Gastrocnemius medialis (tissue), 4 donors: Measurements from ENCODE around the gene CYP1A2. TPM values are rescaled to one million over a fixed set of nuclear protein-coding genes. Genes with fewer than 3 reads are reported as not detected.
A peak's percentile ranks its signal among the peaks of the same experiment; 100 is the strongest.
"Not testable (repeated sequence)": the region's sequence is repeated elsewhere in the genome, so short reads cannot be mapped to it uniquely, and the experiment has no call there.

Experiments used
- ATAC-seq, 2 donors: fragments of 150-250 bp; one replicate each; pipeline ENCODE4 v1.9.1; 2016
- DNase-seq, 2 donors: peaks; one replicate each; pipeline ENCODE4 v3.0.0-alpha.2; 2019
- H3K27ac ChIP-seq, 4 donors: fragments of 200-600 bp; sonication (generic); 1 replicate in 1 of 4; 2 replicates in 3 of 4; pipeline ENCODE4 v1.5.1; 2016 to 2018; ENCODE audit warnings: mild to moderate bottlenecking in 2 of 4, moderate library complexity in 1 of 4
- H3K27me3 ChIP-seq, 3 donors: fragments of 200-600 bp; sonication (generic) in 2 of 3; 1 replicate in 1 of 3; 2 replicates in 2 of 3; pipeline versions ENCODE4 v1.5.1 to v1.6.0; 2016 to 2019; ENCODE audit warnings: mild to moderate bottlenecking in 1 of 3, moderate library complexity in 1 of 3
- H3K36me3 ChIP-seq, 2 donors: fragments of 200-600 bp; sonication (generic) in 1 of 2; one replicate each; pipeline ENCODE4 v1.5.1; 2017 to 2018
- H3K4me1 ChIP-seq, 2 donors: fragments of 200-600 bp; sonication (generic) in 1 of 2; one replicate each; pipeline ENCODE4 v1.5.1; 2016 to 2017; ENCODE audit warnings: mild to moderate bottlenecking in 2 of 2
- H3K4me3 ChIP-seq, 4 donors: fragments of 200-600 bp; sonication (generic) in 3 of 4; 1 replicate in 1 of 4; 2 replicates in 3 of 4; pipeline ENCODE4 v1.5.1; 2016 to 2019; ENCODE audit warnings: mild to moderate bottlenecking in 2 of 4
- H3K9me3 ChIP-seq, 3 donors: fragments of 200-600 bp; sonication (generic) in 2 of 3; 1 replicate in 1 of 3; 2 replicates in 2 of 3; pipeline ENCODE4 v1.5.1; 2016 to 2019
- CTCF ChIP-seq, 5 experiments: fragments of 450-650 bp in 3 of 5; fragments of 200-600 bp in 2 of 5; sonication (generic) in 2 of 5; IDR thresholded peaks in 4 of 5; conservative IDR thresholded peaks in 1 of 5; 1 replicate in 4 of 5; 2 replicates in 1 of 5; pipeline ENCODE4 v1.5.1; 2016 to 2019; ENCODE audit warnings: antibody characterized with exemption in 5 of 5, mild to moderate bottlenecking in 3 of 5, moderate library complexity in 3 of 5
- POLR2A ChIP-seq, 2 donors: fragments of 450-650 bp; IDR thresholded peaks; one replicate each; pipeline ENCODE4 v1.6.1; 2017; ENCODE audit warnings: antibody characterized with exemption in 2 of 2, mild to moderate bottlenecking in 2 of 2, moderate library complexity in 2 of 2
- in situ Hi-C, 4 donors: fragments of 200-750 bp; cut with MboI; loops; one replicate each; pipeline versions ENCODE4 v1.15.0 to v1.8.0; 2017; ENCODE audit warnings: low sequenced_read_pairs in 4 of 4
- intact Hi-C: fragments of 100-400 bp; cut with DNase I; formaldehyde crosslinking; loops from one replicate; pipeline ENCODE4 v1.15.1; 2023; ENCODE audit warnings: low total_unique reads
- total RNA-seq, 4 donors: library from RNA; depleted of rRNA; stranded (reverse); fragments of >200 nt; gene quantifications; one replicate each; pipeline versions ENCODE4 v1.1.0 to v1.2.3, GENCODE V29; 2016

Gene CYP1A2
- total RNA-seq, 4 donors from 2014 or later: not detected

GRCh38 chr15:74727727-74728126 lies 20.9 kb upstream of the CYP1A2 start:
- in situ Hi-C loops: no loop called here
- ATAC-seq (peak in 1 of 2 donors; percentile 31), DNase-seq (no peak)
- no peak for TF ChIP-seq POLR2A (IDR thresholded peaks at IDR 0.05)
- no peak for TF ChIP-seq CTCF (IDR thresholded peaks at IDR 0.05 in 4 of 5, conservative IDR thresholded peaks at IDR 0.05 in 1 of 5)
- H3K9me3 ChIP-seq: no peaks in the 10 kb centered on the region
- H3K4me3 ChIP-seq: no peak overlapping the region
- peaks cover 13 to 25% of the 10 kb centered on the region in 2 donors for H3K4me1 ChIP-seq
- peaks cover 0 to 5% (median 0%) of the 10 kb centered on the region in 3 donors for H3K27me3 ChIP-seq
- no peaks in the 10 kb centered on the region for H3K36me3 ChIP-seq
- no peak overlapping the region for H3K27ac ChIP-seq
- intact Hi-C loops: no loop called here

GRCh38 chr15:74728699-74729098 lies 19.9 kb upstream of the CYP1A2 start:
- H3K9me3 ChIP-seq, H3K27me3 ChIP-seq, DNase-seq, in situ Hi-C loops, intact Hi-C loops, ATAC-seq, H3K36me3 ChIP-seq, H3K27ac ChIP-seq, H3K4me3 ChIP-seq: not testable (repeated sequence)
- H3K4me1 ChIP-seq: peaks cover 13 to 25% of the 10 kb centered on the region in 2 donors

GRCh38 chr15:74729372-74729771 lies 19.3 kb upstream of the CYP1A2 start:
- in situ Hi-C loops, H3K27ac ChIP-seq, H3K36me3 ChIP-seq, DNase-seq, H3K27me3 ChIP-seq, H3K4me3 ChIP-seq, ATAC-seq, intact Hi-C loops, H3K9me3 ChIP-seq: not testable (repeated sequence)
- peaks cover 13 to 25% of the 10 kb centered on the region in 2 donors for H3K4me1 ChIP-seq

- in situ Hi-C loops (no loop called here), intact Hi-C loops (no loop called here)
- TF ChIP-seq CTCF (IDR thresholded peaks at IDR 0.05 in 4 of 5, conservative IDR thresholded peaks at IDR 0.05 in 1 of 5) (no peak), POLR2A (IDR thresholded peaks at IDR 0.05) (no peak)
- no peak for ATAC-seq
- no peak overlapping the region for H3K4me3 ChIP-seq
- H3K4me1 ChIP-seq: peaks cover 13 to 21% of the 10 kb centered on the region in 2 donors
- no peaks in the 10 kb centered on the region for H3K9me3 ChIP-seq
- DNase-seq: no peak
- peaks cover 0 to 10% (median 0%) of the 10 kb centered on the region in 3 donors for H3K27me3 ChIP-seq
- no peaks in the 10 kb centered on the region for H3K36me3 ChIP-seq
- H3K27ac ChIP-seq: no peak overlapping the region
Measured at GRCh38 chr15:74730619-74731316, 17.9 kb upstream of the CYP1A2 start.

GRCh38 chr15:74732846-74733245 lies 15.8 kb upstream of the CYP1A2 start:
- H3K27ac ChIP-seq: no peak overlapping the region
- intact Hi-C loops (no loop called here), in situ Hi-C loops (no loop called here)
- no peak overlapping the region for H3K4me3 ChIP-seq
- no peaks in the 10 kb centered on the region for H3K36me3 ChIP-seq
- DNase-seq (no peak), ATAC-seq (no peak)
- TF ChIP-seq CTCF (IDR thresholded peaks at IDR 0.05 in 4 of 5, conservative IDR thresholded peaks at IDR 0.05 in 1 of 5): no peak
- TF ChIP-seq POLR2A (IDR thresholded peaks at IDR 0.05): no peak
- H3K27me3 ChIP-seq: peaks cover 0 to 5% (median 0%) of the 10 kb centered on the region in 3 donors
- H3K4me1 ChIP-seq: peaks cover under 1 to 2% of the 10 kb centered on the region in 2 donors
- no peaks in the 10 kb centered on the region for H3K9me3 ChIP-seq
